Loucy (cell line): ENCODE results near the gene ADCY10.

Source experiments
- EZH2phosphoT487 ChIP-seq: fragments of 200-600 bp; IDR thresholded peaks from 2 replicates; pipeline ENCODE4 v1.6.1; 2018; ENCODE audit warnings: antibody characterized with exemption, mild to moderate bottlenecking, moderate library complexity, borderline replicate concordance
- TF ChIP-seq, protein P1 (sequence below): fragments of 200-600 bp; sonication (generic); conservative IDR thresholded peaks from 2 replicates; pipeline ENCODE4 v1.5.1; 2014; ENCODE audit warnings: mild to moderate bottlenecking, antibody characterized with exemption, low read length

DNA sequence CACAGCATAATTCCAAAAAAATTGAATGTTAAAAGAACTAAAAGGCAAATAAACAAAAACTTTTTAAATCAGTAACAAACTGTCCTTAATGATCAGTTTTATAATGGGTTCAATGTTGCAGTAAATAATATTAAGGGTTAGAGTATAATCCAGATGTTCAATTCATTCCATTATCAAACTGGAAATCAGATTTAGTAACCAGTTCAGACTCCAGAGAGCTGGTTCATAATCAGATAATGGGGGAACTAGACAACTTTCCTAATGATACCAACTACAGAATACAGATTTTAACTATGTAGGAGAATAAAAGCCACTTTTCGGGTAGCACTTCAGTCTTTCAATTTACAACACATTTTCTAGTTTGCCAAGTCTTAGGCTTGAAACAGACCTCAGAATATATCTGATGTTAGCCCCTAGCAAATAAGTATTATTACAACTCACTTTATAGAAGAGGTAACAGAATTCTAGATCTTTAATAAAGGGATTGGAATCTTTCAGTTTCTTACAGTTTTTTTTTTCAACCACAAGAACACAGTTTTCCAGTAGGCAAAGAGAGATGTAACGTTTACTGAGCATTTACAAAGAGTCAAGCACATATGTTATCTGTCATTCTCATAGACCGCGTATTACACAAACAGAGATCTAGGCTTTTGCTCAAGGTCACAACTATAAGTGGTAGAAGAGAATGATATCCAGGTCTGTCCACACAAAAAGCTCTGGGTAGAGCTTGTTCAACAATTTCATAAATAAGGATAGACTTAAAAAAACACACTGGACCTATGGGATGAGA is 20.7 kb upstream of the ADCY10 start:
- TF ChIP-seq, protein P1, sequence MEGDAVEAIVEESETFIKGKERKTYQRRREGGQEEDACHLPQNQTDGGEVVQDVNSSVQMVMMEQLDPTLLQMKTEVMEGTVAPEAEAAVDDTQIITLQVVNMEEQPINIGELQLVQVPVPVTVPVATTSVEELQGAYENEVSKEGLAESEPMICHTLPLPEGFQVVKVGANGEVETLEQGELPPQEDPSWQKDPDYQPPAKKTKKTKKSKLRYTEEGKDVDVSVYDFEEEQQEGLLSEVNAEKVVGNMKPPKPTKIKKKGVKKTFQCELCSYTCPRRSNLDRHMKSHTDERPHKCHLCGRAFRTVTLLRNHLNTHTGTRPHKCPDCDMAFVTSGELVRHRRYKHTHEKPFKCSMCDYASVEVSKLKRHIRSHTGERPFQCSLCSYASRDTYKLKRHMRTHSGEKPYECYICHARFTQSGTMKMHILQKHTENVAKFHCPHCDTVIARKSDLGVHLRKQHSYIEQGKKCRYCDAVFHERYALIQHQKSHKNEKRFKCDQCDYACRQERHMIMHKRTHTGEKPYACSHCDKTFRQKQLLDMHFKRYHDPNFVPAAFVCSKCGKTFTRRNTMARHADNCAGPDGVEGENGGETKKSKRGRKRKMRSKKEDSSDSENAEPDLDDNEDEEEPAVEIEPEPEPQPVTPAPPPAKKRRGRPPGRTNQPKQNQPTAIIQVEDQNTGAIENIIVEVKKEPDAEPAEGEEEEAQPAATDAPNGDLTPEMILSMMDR: no peak
- TF ChIP-seq EZH2phosphoT487: no peak
